GM19035 (cell line): ENCODE measurements around the gene ZNF839.
"Not testable (repeated sequence)": the region's sequence is repeated elsewhere in the genome, so short reads cannot be mapped to it uniquely, and the experiment has no call there.

Experiments
- ATAC-seq: cut with Tn5 transposase; IDR thresholded peaks from one replicate; pipeline ENCODE4 v1.9.1; 2021; ENCODE audit not compliant: unreplicated experiment

ZNF839 gene

GRCh38 chr14:102304611-102305506 lies 14.7 kb upstream of the ZNF839 start, which contains the start of gene MOK:
Gene MOK, minus strand, starts transcription at chr14:102305164. Its CDS starts 196 bp downstream, at chr14:102304968.
- peak; percentile 95 for ATAC-seq

- peak; percentile 45 for ATAC-seq
Measured at GRCh38 chr14:102314242-102315011, 5.1 kb upstream of the ZNF839 start.

DNA sequence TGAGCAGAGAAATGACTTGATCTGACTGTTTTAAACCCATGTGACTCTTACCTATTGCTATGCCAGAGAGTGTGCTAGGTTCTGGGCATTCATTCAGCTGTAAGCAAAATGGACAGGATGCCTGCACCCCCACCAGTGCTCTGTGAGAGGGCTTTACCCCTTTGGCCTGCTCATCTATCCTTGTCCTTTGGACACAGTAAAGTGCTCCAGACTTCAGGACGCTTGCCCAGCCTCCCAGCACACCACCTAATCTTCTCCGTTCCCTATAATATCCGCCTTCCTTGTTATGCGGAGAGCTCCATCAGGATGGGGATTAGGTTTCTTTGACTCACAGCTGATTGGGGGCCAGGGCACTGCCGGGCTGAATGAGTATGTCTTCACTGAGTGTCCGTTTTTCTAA lies 4.4 kb upstream of the ZNF839 start:
- ATAC-seq = no peak

DNA sequence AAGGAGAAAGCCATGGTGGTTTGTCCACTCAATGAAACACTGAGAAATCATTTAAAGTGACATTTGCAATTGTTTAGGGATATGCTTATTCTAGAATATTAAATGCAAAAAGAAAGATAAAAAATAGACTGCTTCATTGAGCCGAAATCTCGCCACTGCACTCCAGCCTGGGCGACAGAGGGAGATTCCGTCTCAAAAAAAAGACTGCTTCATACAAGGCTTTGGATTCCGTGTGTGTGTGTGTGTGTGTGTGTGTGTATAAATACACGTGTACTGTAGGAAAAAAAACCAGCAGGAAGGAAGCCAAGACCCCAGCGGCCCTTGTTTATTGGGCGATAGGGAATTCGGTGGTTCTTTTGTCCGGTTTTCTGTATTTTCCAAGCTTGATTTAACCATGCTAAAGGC lies 3.2 kb upstream of the ZNF839 start:
- ATAC-seq = no peak

DNA sequence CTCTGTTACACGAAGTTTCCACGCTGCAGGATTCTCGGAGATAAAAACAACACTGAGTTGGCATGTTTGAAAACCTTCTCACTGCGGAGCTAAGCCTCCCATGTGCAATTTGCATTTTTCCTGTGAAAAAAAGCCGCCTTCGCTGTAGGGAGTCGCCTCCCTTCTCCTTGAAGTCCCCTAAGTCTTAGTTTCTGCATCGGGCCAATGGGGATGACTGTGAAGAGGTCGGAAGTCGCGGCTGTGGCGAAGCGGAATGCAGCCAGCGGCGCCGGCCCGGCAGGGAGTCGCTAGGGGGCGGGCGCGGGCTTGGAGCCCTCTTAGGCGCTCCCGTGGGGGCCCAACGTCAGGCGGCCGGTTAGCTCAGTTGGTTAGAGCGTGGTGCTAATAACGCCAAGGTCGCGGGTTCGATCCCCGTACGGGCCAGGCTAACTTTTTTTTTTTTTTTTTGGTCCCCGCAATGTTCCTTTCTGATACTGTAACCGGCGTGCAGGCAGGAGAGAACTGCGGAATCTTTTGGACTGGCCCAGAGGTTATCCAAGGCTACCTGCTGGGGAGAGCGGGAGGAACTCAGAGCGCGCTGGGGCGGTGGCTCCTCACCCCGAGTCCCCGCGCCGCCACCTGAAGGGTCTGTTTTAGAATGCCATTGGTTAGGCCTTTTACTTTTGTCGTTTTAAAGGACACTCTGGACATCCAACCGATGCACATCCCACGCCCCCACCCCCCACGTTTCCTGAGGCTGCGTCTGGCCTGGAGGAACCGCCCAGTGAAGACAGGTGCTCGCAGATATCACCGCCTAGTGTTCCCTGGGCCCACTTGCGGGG lies 2.6 kb upstream of the ZNF839 start:
- peak; percentile 64 for ATAC-seq

GRCh38 chr14:102317564-102318248 lies 1.8 kb upstream of the ZNF839 start:
- no peak for ATAC-seq

DNA sequence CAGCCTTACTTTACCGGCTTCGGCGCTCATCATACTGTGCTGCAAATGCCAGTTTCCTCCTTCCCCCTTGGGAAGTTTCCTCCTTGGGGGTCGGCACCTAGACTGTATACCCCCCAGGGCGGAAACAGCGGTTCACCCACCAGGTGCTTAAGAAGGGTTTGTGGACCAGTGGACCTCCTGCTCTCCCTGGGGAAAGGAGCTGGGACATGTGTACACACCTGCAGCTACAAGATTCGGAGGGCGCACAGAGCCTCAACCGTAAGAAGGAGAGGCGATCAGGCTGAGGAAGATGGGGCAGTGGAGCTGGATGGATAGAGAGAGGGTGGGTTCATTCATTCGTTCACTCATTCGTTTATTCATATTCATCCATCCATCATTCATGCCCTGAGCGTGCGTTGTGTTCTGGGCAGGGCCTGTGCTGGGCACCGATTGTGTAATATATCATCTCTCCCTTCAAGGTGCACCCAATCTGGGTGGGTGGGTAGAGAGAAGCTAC lies 717 bp upstream of the ZNF839 start:
- ATAC-seq = no peak

DNA sequence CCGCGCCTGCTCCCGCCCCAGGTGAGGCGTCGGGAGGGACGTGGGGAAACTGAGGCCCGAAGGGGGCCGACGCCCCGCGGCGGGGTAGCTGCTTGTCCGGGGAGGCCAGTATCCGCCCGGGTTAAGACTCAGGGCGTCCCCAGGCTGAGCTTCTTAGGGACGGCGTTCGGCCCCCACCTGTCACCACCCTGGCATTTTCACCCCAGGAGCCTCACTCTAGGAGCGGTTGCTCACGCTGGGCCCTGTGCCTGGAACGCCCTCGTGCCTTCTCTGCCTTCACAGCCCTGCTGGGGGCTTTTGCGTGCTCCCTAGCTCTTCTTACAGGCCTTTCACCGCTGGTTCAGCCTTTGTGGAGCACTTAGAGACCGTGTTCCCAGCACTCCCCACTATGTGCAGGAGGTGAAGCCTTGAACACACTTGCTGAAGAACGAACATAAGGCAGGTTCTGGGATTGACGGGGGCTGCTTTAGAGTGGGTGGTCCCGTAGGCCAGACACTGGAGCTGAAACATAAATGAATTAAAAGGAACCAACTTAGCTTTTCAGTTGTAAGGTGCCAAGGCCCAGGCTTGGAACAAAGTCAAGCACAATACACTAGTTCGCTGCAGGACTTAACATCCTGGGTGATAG lies 601 bp downstream of the ZNF839 start:
- ATAC-seq = peak; percentile 30

DNA sequence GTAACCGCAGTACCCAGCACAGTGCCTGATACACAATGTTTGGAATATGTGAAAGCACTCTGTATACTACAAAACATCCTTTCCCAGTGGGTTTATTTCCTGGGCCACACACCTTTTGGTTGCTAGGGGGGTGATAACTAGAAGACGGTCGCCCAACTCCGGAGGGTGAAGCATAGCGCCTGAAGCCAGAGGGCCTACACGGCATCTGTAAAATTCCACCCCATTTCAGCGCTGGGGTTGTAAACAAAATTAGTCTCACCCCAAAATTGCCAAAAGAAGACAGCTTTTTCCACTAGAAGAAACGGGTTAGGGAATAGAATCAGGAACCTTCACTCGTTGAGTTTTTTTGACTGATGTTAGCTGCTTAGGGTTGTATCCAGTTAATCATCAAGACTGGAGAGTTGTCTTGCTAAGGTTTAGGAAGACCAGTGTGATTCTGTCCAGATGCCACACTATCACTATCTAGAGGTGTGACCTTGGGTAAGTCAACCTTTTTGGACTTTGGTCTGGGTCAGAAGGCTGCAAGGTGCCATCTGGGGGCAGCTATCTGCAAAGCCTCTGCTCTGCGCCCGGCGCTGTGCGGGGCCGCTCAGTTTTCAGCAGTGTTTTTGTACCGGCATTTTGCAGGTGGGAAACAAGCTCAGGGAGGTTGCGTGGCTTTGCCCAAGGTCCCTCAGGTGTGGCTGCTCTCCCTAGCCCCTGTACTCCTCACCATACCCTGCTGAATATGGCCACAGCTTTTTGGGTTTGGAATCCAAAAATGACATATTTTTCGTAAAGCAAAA lies 1.3 kb downstream of the ZNF839 start:
- ATAC-seq = no peak

DNA sequence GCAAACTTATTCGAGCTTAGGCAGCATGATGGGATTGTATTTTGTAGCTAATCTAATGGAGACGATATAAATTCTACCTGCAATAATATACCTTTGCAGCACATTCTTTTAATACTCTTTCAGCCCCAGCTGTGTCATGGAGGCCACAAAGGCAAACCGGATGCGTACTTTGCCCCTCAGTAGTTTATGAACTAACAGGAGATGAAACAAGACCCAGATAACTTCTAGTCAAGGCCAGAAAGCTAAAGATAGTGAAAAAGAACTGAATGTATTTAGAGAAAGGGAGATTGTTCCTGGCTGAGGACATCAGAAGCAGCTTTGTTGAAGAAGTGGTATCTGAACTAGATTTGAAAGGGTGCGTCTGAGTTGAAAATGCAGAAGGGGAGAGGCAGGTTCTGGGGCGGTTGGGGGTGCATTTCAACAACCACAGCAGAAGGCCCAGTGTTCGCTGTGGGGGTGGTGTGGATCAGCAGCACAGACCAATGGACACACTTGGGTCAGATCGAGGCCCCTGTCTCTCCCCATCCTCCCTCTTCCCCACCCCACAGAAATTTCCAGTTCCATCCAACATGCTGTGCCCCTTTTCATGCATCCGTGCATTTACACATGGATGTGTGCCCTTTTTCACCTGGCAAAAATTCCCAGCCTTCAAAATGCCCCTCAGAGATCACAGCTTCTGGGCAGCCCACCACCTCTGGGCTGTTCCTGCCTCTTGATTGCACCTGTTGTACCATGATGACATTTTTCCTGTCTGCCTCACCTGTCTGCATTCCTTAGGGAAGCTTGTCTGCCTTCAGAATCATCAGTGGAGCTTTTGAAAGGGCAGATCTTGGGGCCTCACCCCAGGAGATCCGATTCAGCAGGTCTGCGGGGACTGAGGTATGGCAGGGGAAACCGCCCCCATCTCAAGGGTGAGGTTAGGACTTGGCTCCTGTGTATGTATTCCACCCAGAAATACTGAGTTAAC lies 2.2 kb downstream of the ZNF839 start:
- ATAC-seq = no peak

DNA sequence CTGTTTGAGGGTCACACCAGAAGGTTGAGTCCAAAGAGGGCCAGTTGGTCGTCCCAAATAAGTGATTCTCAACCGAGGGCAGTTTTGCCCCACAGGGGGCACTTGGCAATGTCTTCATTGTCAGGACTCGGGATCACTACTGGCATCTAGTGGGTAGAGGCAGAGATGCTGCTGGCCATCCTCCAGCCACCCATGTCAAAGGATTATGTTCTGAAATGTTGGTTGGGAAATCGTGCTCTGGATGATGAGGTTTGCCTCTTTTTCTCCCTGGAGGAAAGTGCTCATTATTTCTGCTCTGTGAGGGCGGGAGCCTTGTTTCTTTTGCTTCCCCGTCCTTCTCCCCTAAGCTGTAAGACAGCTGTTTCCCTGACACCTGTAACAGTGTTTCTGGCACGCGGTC lies 3.6 kb downstream of the ZNF839 start:
- ATAC-seq = no peak

GRCh38 chr14:102325791-102326345 lies 6.3 kb downstream of the ZNF839 start:
- no peak for ATAC-seq

- ATAC-seq = no peak
Measured at GRCh38 chr14:102326583-102326982, 7.0 kb downstream of the ZNF839 start.

DNA sequence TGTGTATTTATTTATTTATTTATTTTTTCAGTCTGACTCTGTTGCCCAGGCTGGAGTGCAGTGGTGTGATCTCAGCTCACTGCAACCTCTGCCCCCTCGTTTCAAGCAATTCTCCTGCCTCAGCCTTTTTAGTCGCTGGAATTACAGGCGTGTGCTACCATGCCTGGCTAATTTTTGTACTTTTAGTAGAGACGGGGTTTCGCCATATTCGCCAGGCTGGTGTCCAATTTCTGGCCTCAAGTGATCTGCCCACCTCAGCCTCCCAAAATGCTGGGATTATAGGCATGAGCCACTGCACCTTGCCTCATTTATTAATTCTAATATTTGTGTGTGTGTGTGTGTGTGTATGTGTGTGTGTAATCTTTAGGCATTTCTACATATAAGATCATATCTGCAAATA lies 9.8 kb downstream of the ZNF839 start:
- ATAC-seq = not testable (repeated sequence)

DNA sequence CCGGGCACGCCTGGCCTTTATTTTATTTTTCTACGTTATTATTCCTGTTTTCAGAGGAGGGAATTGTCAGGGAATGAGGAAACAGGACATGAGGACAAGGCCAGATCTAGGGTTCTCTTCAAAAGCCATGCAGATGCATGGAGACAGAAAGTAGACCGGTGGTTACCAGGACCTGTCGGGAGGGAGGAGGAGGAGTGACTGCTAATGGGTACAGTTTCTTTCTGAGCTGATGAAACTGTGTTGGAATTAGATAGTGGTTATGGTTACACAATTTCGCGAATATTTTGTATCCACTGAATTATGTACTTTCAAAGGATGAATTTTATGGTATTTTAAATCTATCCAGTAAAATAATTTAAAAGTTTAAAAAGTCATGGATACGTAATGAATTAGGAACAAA lies 11.3 kb downstream of the ZNF839 start:
- ATAC-seq = no peak

DNA sequence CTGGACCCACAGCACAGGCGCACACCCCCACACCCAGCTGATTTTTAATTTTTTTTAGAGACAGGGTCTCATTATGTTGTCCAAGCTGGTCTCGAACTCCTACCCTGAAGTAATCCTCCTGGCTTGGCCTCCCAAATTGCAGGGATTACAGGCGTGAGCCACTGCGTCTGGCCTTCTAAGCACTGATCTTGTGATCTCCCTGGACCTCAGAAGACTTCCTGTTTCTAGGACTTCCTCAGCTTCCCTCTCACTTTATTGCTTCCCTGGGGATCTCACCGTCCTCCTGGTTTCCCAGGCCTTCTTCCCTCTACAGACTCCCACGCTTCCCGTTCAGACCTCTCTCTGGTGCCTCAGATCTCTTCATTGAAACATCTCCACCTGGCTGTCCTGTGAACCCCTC lies 13.8 kb downstream of the ZNF839 start:
- ATAC-seq = no peak

DNA sequence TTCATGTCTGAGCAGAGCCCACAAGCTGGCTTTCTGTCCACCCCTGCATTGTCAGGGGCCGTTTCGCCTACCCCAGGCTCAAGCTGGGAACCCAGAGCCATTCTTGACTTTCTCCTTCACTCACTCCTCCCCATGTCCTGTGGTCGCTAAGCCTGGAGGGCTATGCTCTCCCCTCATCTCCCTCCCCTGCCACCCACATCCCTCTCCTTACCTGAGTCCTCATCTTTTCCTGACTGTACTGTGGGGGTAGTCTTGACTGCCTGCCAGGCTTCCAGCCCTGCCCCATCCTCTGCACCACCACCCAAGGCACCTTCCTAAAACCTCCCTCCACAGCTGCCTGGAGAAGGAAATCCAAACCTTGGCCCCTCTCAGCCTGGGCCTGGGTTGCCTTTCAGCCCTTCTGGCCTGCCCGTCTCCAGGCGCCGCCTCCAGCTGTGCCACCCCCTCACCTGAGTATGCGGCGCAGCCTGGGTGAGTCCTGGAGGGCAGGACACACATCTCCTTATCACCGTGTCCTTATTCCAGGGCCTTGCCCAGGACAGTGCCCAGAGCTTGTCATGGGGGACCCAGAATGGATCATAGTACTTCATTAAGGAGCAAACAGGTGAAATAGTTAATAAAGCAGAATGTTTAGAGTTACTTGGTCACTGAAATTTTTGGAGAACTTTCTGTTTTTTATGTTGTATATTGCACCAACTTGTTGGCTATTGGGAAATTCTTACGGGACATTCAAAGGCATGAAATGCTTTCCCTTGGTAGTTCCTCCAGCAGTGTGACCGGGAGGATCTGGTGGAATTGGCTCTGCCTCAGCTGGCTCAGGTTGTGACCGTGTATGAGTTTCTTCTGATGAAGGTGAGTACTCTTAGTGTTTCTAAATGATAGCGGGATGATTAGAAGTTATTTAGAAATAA lies 14.5 kb downstream of the ZNF839 start:
- ATAC-seq = no peak
